Stimulated activated naive CD8-positive, alpha-beta T cell treated with anti-CD3 and anti-CD28 coated beads, Interleukin-15, amount 100 ng/mL, for 72 hours (primary cell): ENCODE measurements around the gene KIF26A.

Experiments used
- ATAC-seq: fragments of 150-1000 bp; cut with Tn5 transposase; 2 replicates; pipeline ENCODE4 v1.10.0; 2021; ENCODE audit warnings: mild to moderate bottlenecking, moderate library complexity
- DNase-seq, 2 donors: peaks; one replicate each; pipeline ENCODE4 v3.0.0; 2021 to 2022
- H3K27ac Mint-ChIP-seq, 2 donors: one replicate each; pipeline ENCODE4 v1.8.0; 2022; ENCODE audit warnings: mild to moderate bottlenecking in 2 of 2, mixed read lengths in 2 of 2, moderate library complexity in 2 of 2
- H3K27me3 Mint-ChIP-seq: one replicate; pipeline ENCODE4 v1.8.0; 2022; ENCODE audit warnings: mixed read lengths
- H3K4me1 Mint-ChIP-seq: one replicate; pipeline ENCODE4 v1.8.0; 2022; ENCODE audit warnings: mild to moderate bottlenecking, mixed read lengths
- H3K4me3 Mint-ChIP-seq, 2 donors: one replicate each; pipeline ENCODE4 v1.8.0; 2022; ENCODE audit warnings: mild to moderate bottlenecking in 2 of 2, mixed read lengths in 2 of 2, moderate library complexity in 1 of 2
- H3K9me3 Mint-ChIP-seq, 2 donors: one replicate each; pipeline ENCODE4 v1.8.0; 2022; ENCODE audit warnings: mixed read lengths in 2 of 2

KIF26A gene

GRCh38 chr14:104161602-104162367 lies 23.4 kb downstream of the KIF26A start:
- Mint-ChIP-seq H3K9me3 (no peaks in the 10 kb centered on the region), H3K27me3 (no peaks in the 10 kb centered on the region), H3K4me1 (no peaks in the 10 kb centered on the region), H3K27ac (no peak overlapping the region), H3K4me3 (no peak overlapping the region)
- DNase-seq, result no peak
- no peak for ATAC-seq

GRCh38 chr14:104162495-104162894 lies 24.1 kb downstream of the KIF26A start:
- H3K27ac Mint-ChIP-seq, result no peak overlapping the region
- DNase-seq, result no peak
- no peak overlapping the region for H3K4me3 Mint-ChIP-seq
- no peak for ATAC-seq
- H3K9me3 Mint-ChIP-seq, result no peaks in the 10 kb centered on the region
- no peaks in the 10 kb centered on the region for H3K4me1 Mint-ChIP-seq
- H3K27me3 Mint-ChIP-seq, result no peaks in the 10 kb centered on the region

- Mint-ChIP-seq H3K4me1 (no peaks in the 10 kb centered on the region), H3K4me3 (no peak overlapping the region), H3K27me3 (no peaks in the 10 kb centered on the region), H3K27ac (no peak overlapping the region), H3K9me3 (no peaks in the 10 kb centered on the region)
- DNase-seq (no peak), ATAC-seq (peak; percentile 14)
These were observed 25.2 kb downstream of the KIF26A start for GRCh38 chr14:104163541-104163940.

GRCh38 chr14:104164041-104164440 lies 25.7 kb downstream of the KIF26A start:
- Mint-ChIP-seq H3K27me3 (no peaks in the 10 kb centered on the region), H3K4me1 (no peaks in the 10 kb centered on the region), H3K4me3 (no peak overlapping the region), H3K27ac (no peak overlapping the region), H3K9me3 (no peaks in the 10 kb centered on the region)
- ATAC-seq (peak; percentile 14), DNase-seq (no peak)

- ATAC-seq, result no peak
- no peaks in the 10 kb centered on the region for H3K9me3 Mint-ChIP-seq
- H3K4me3 Mint-ChIP-seq, result no peak overlapping the region
- no peaks in the 10 kb centered on the region for H3K4me1 Mint-ChIP-seq
- no peaks in the 10 kb centered on the region for H3K27me3 Mint-ChIP-seq
- H3K27ac Mint-ChIP-seq, result no peak overlapping the region
- DNase-seq, result no peak
These were observed 26.1 kb downstream of the KIF26A start for GRCh38 chr14:104164512-104164911.

GRCh38 chr14:104166698-104167097 lies 28.3 kb downstream of the KIF26A start:
- no peaks in the 10 kb centered on the region for H3K27me3 Mint-ChIP-seq
- H3K4me1 Mint-ChIP-seq, result no peaks in the 10 kb centered on the region
- ATAC-seq (no peak), DNase-seq (no peak)
- H3K4me3 Mint-ChIP-seq, result no peak overlapping the region
- no peak overlapping the region for H3K27ac Mint-ChIP-seq
- H3K9me3 Mint-ChIP-seq, result no peaks in the 10 kb centered on the region

GRCh38 chr14:104168603-104169002 lies 30.2 kb downstream of the KIF26A start:
- DNase-seq, result no peak
- no peaks in the 10 kb centered on the region for H3K4me1 Mint-ChIP-seq
- H3K4me3 Mint-ChIP-seq, result no peak overlapping the region
- no peaks in the 10 kb centered on the region for H3K9me3 Mint-ChIP-seq
- H3K27me3 Mint-ChIP-seq, result no peaks in the 10 kb centered on the region
- no peak overlapping the region for H3K27ac Mint-ChIP-seq
- no peak for ATAC-seq

GRCh38 chr14:104169005-104169698 lies 30.8 kb downstream of the KIF26A start:
- H3K27ac Mint-ChIP-seq, result no peak overlapping the region
- no peaks in the 10 kb centered on the region for H3K4me1 Mint-ChIP-seq
- H3K4me3 Mint-ChIP-seq, result no peak overlapping the region
- DNase-seq (no peak), ATAC-seq (no peak)
- H3K9me3 Mint-ChIP-seq, result no peaks in the 10 kb centered on the region
- no peaks in the 10 kb centered on the region for H3K27me3 Mint-ChIP-seq

GRCh38 chr14:104169699-104170479 lies 31.5 kb downstream of the KIF26A start:
- ATAC-seq (no peak), DNase-seq (no peak)
- H3K27ac Mint-ChIP-seq, result no peak overlapping the region
- no peak overlapping the region for H3K4me3 Mint-ChIP-seq
- H3K9me3 Mint-ChIP-seq, result no peaks in the 10 kb centered on the region
- no peaks in the 10 kb centered on the region for H3K27me3 Mint-ChIP-seq
- H3K4me1 Mint-ChIP-seq, result no peaks in the 10 kb centered on the region

- H3K27me3 Mint-ChIP-seq, result no peaks in the 10 kb centered on the region
- H3K27ac Mint-ChIP-seq, result no peak overlapping the region
- no peaks in the 10 kb centered on the region for H3K4me1 Mint-ChIP-seq
- DNase-seq, result no peak
- no peak overlapping the region for H3K4me3 Mint-ChIP-seq
- no peak for ATAC-seq
- no peaks in the 10 kb centered on the region for H3K9me3 Mint-ChIP-seq
These were observed 32.8 kb downstream of the KIF26A start for GRCh38 chr14:104171029-104171697.

- Mint-ChIP-seq H3K9me3 (no peaks in the 10 kb centered on the region), H3K27me3 (no peaks in the 10 kb centered on the region), H3K27ac (no peak overlapping the region), H3K4me1 (no peaks in the 10 kb centered on the region), H3K4me3 (no peak overlapping the region)
- ATAC-seq (no peak), DNase-seq (no peak)
These were observed 33.5 kb downstream of the KIF26A start for GRCh38 chr14:104171895-104172294.

GRCh38 chr14:104172349-104172748 lies 34.0 kb downstream of the KIF26A start:
- DNase-seq, result no peak
- no peak overlapping the region for H3K27ac Mint-ChIP-seq
- no peaks in the 10 kb centered on the region for H3K4me1 Mint-ChIP-seq

GRCh38 chr14:104172880-104173279 lies 34.5 kb downstream of the KIF26A start:
- Mint-ChIP-seq H3K4me1 (no peaks in the 10 kb centered on the region), H3K27me3 (no peaks in the 10 kb centered on the region), H3K9me3 (no peaks in the 10 kb centered on the region), H3K4me3 (no peak overlapping the region), H3K27ac (no peak overlapping the region)
- ATAC-seq, result no peak
- DNase-seq, result no peak

More at GRCh38 chr14:104172349-104172748, 34.0 kb downstream of the KIF26A start:
- ATAC-seq, result no peak
- Mint-ChIP-seq H3K9me3 (no peaks in the 10 kb centered on the region), H3K4me3 (no peak overlapping the region), H3K27me3 (no peaks in the 10 kb centered on the region)

- DNase-seq (no peak), ATAC-seq (no peak)
- no peak overlapping the region for H3K4me3 Mint-ChIP-seq
- no peak overlapping the region for H3K27ac Mint-ChIP-seq
- H3K27me3 Mint-ChIP-seq, result no peaks in the 10 kb centered on the region
- no peaks in the 10 kb centered on the region for H3K9me3 Mint-ChIP-seq
- H3K4me1 Mint-ChIP-seq, result no peaks in the 10 kb centered on the region
These were observed 35.7 kb downstream of the KIF26A start for GRCh38 chr14:104174051-104174450.

- ATAC-seq, result no peak
These were observed 36.7 kb downstream of the KIF26A start for GRCh38 chr14:104175041-104175440.

More at GRCh38 chr14:104175041-104175440, 36.7 kb downstream of the KIF26A start:
- Mint-ChIP-seq H3K4me3 (no peak overlapping the region), H3K27ac (no peak overlapping the region), H3K27me3 (no peaks in the 10 kb centered on the region), H3K4me1 (no peaks in the 10 kb centered on the region), H3K9me3 (no peaks in the 10 kb centered on the region)
- no peak for DNase-seq
